ENCODE data around the gene SFMBT1.

Gene SFMBT1

GRCh38 chr3:53045518-53046170, at the start of gene SFMBT1:
TSS of gene SFMBT1 (minus strand) at chr3:53046073. CDS start at chr3:52969128, 76,945 bp downstream.
- H2AFZ ChIP-seq (ENCODE audit: low read depth, low read length): peak within 1 kb of the TSS; percentile 96
- no peaks in the 10 kb centered on the region for H3K27me3 ChIP-seq (ENCODE audit: insufficient read depth, low read length)

GRCh38 chr3:53092942-53093341, 47.1 kb upstream of the SFMBT1 start:
- H2AFZ ChIP-seq (ENCODE audit: low read depth, low read length): no peak overlapping the region
- H3K27me3 ChIP-seq (ENCODE audit: insufficient read depth, low read length): no peaks in the 10 kb centered on the region
- H3K4me1 ChIP-seq (ENCODE audit: insufficient read depth, low read length): no peaks in the 10 kb centered on the region
- no peak overlapping the region for H3K4me3 ChIP-seq (ENCODE audit: low read length)
- peaks cover 45% of the 10 kb centered on the region for H3K36me3 ChIP-seq (ENCODE audit: insufficient read depth, low read length)
- H3K9me3 ChIP-seq (ENCODE audit: low read length): no peaks in the 10 kb centered on the region

More at GRCh38 chr3:53045518-53046170, at the start of gene SFMBT1:
- Histone ChIP-seq H3K36me3 (ENCODE audit: insufficient read depth, low read length) (no peaks in the 10 kb centered on the region), H3K4me3 (ENCODE audit: low read length) (peak within 1 kb of the TSS; percentile 87), H3K9me3 (ENCODE audit: low read length) (no peaks in the 10 kb centered on the region), H3K4me1 (ENCODE audit: insufficient read depth, low read length) (peaks cover 13% of the 10 kb centered on the region)

- H3K4me1 ChIP-seq (ENCODE audit: insufficient read depth, low read length): no peaks in the 10 kb centered on the region
- no peaks in the 10 kb centered on the region for H3K9me3 ChIP-seq (ENCODE audit: low read length)
- no peaks in the 10 kb centered on the region for H3K27me3 ChIP-seq (ENCODE audit: insufficient read depth, low read length)
- H3K4me3 ChIP-seq (ENCODE audit: low read length): no peak overlapping the region
- no peak overlapping the region for H2AFZ ChIP-seq (ENCODE audit: low read depth, low read length)
- peaks cover 44% of the 10 kb centered on the region for H3K36me3 ChIP-seq (ENCODE audit: insufficient read depth, low read length)
These were observed 46.3 kb upstream of the SFMBT1 start for GRCh38 chr3:53092216-53092615.

GRCh38 chr3:53091011-53091410, 45.1 kb upstream of the SFMBT1 start:
- Histone ChIP-seq H3K36me3 (ENCODE audit: insufficient read depth, low read length) (peaks cover 42% of the 10 kb centered on the region), H3K4me3 (ENCODE audit: low read length) (no peak overlapping the region), H3K4me1 (ENCODE audit: insufficient read depth, low read length) (no peaks in the 10 kb centered on the region), H2AFZ (ENCODE audit: low read depth, low read length) (no peak overlapping the region), H3K9me3 (ENCODE audit: low read length) (no peaks in the 10 kb centered on the region), H3K27me3 (ENCODE audit: insufficient read depth, low read length) (no peaks in the 10 kb centered on the region)

- peaks cover 34% of the 10 kb centered on the region for H3K36me3 ChIP-seq (ENCODE audit: insufficient read depth, low read length)
- no peaks in the 10 kb centered on the region for H3K9me3 ChIP-seq (ENCODE audit: low read length)
- H2AFZ ChIP-seq (ENCODE audit: low read depth, low read length): no peak overlapping the region
- H3K4me1 ChIP-seq (ENCODE audit: insufficient read depth, low read length): peaks cover 2% of the 10 kb centered on the region
- no peak overlapping the region for H3K4me3 ChIP-seq (ENCODE audit: low read length)
- H3K27me3 ChIP-seq (ENCODE audit: insufficient read depth, low read length): no peaks in the 10 kb centered on the region
These were observed 43.6 kb upstream of the SFMBT1 start for GRCh38 chr3:53089511-53089910.

- H2AFZ ChIP-seq (ENCODE audit: low read depth, low read length): no peak overlapping the region
- H3K4me1 ChIP-seq (ENCODE audit: insufficient read depth, low read length): peaks cover 9% of the 10 kb centered on the region
- H3K27me3 ChIP-seq (ENCODE audit: insufficient read depth, low read length): no peaks in the 10 kb centered on the region
- no peaks in the 10 kb centered on the region for H3K9me3 ChIP-seq (ENCODE audit: low read length)
- H3K36me3 ChIP-seq (ENCODE audit: insufficient read depth, low read length): peaks cover 7% of the 10 kb centered on the region
- no peak overlapping the region for H3K4me3 ChIP-seq (ENCODE audit: low read length)
These were observed 39.6 kb upstream of the SFMBT1 start for GRCh38 chr3:53085476-53085875.

GRCh38 chr3:53084310-53085001, 38.6 kb upstream of the SFMBT1 start:
- no peak overlapping the region for H2AFZ ChIP-seq (ENCODE audit: low read depth, low read length)
- H3K4me1 ChIP-seq (ENCODE audit: insufficient read depth, low read length): peaks cover 9% of the 10 kb centered on the region
- no peaks in the 10 kb centered on the region for H3K36me3 ChIP-seq (ENCODE audit: insufficient read depth, low read length)
- no peaks in the 10 kb centered on the region for H3K9me3 ChIP-seq (ENCODE audit: low read length)
- no peak overlapping the region for H3K4me3 ChIP-seq (ENCODE audit: low read length)
- no peaks in the 10 kb centered on the region for H3K27me3 ChIP-seq (ENCODE audit: insufficient read depth, low read length)

- Histone ChIP-seq H3K4me3 (ENCODE audit: low read length) (no peak overlapping the region), H3K27me3 (ENCODE audit: insufficient read depth, low read length) (no peaks in the 10 kb centered on the region), H3K4me1 (ENCODE audit: insufficient read depth, low read length) (peaks cover 9% of the 10 kb centered on the region), H2AFZ (ENCODE audit: low read depth, low read length) (no peak overlapping the region), H3K36me3 (ENCODE audit: insufficient read depth, low read length) (no peaks in the 10 kb centered on the region), H3K9me3 (ENCODE audit: low read length) (no peaks in the 10 kb centered on the region)
These were observed 38.1 kb upstream of the SFMBT1 start for GRCh38 chr3:53083949-53084309.

GRCh38 chr3:53083521-53083920, 37.6 kb upstream of the SFMBT1 start:
- H3K27me3 ChIP-seq (ENCODE audit: insufficient read depth, low read length): no peaks in the 10 kb centered on the region
- H2AFZ ChIP-seq (ENCODE audit: low read depth, low read length): no peak overlapping the region
- H3K4me1 ChIP-seq (ENCODE audit: insufficient read depth, low read length): peaks cover 9% of the 10 kb centered on the region
- no peaks in the 10 kb centered on the region for H3K36me3 ChIP-seq (ENCODE audit: insufficient read depth, low read length)
- H3K4me3 ChIP-seq (ENCODE audit: low read length): no peak overlapping the region
- H3K9me3 ChIP-seq (ENCODE audit: low read length): no peaks in the 10 kb centered on the region

GRCh38 chr3:53082736-53083135, 36.9 kb upstream of the SFMBT1 start:
- Histone ChIP-seq H3K9me3 (ENCODE audit: low read length) (no peaks in the 10 kb centered on the region), H3K4me3 (ENCODE audit: low read length) (no peak overlapping the region), H2AFZ (ENCODE audit: low read depth, low read length) (no peak overlapping the region), H3K4me1 (ENCODE audit: insufficient read depth, low read length) (peaks cover 9% of the 10 kb centered on the region), H3K36me3 (ENCODE audit: insufficient read depth, low read length) (no peaks in the 10 kb centered on the region), H3K27me3 (ENCODE audit: insufficient read depth, low read length) (no peaks in the 10 kb centered on the region)

GRCh38 chr3:53081318-53081717, 35.4 kb upstream of the SFMBT1 start:
- Histone ChIP-seq H3K36me3 (ENCODE audit: insufficient read depth, low read length) (no peaks in the 10 kb centered on the region), H2AFZ (ENCODE audit: low read depth, low read length) (no peak overlapping the region), H3K9me3 (ENCODE audit: low read length) (no peaks in the 10 kb centered on the region), H3K4me1 (ENCODE audit: insufficient read depth, low read length) (peaks cover 9% of the 10 kb centered on the region), H3K27me3 (ENCODE audit: insufficient read depth, low read length) (no peaks in the 10 kb centered on the region), H3K4me3 (ENCODE audit: low read length) (no peak overlapping the region)

- Histone ChIP-seq H3K4me1 (ENCODE audit: insufficient read depth, low read length) (peaks cover 9% of the 10 kb centered on the region), H3K4me3 (ENCODE audit: low read length) (no peak overlapping the region), H3K9me3 (ENCODE audit: low read length) (no peaks in the 10 kb centered on the region), H3K36me3 (ENCODE audit: insufficient read depth, low read length) (no peaks in the 10 kb centered on the region), H2AFZ (ENCODE audit: low read depth, low read length) (no peak overlapping the region), H3K27me3 (ENCODE audit: insufficient read depth, low read length) (no peaks in the 10 kb centered on the region)
These were observed 34.8 kb upstream of the SFMBT1 start for GRCh38 chr3:53080612-53081205.

GRCh38 chr3:53079791-53080555, 34.1 kb upstream of the SFMBT1 start:
- Histone ChIP-seq H3K9me3 (ENCODE audit: low read length) (no peaks in the 10 kb centered on the region), H3K4me1 (ENCODE audit: insufficient read depth, low read length) (peaks cover 9% of the 10 kb centered on the region), H3K27me3 (ENCODE audit: insufficient read depth, low read length) (no peaks in the 10 kb centered on the region), H3K4me3 (ENCODE audit: low read length) (no peak overlapping the region), H2AFZ (ENCODE audit: low read depth, low read length) (no peak overlapping the region), H3K36me3 (ENCODE audit: insufficient read depth, low read length) (no peaks in the 10 kb centered on the region)
